ENCODE measurements around the gene AMBP. TPM values are rescaled to one million over a fixed set of nuclear protein-coding genes. Genes with fewer than 3 reads are reported as not detected.

The AMBP gene
- total and polyA plus RNA-seq, 2 of the 13 experiments (the other 11 are each of a cell fraction or from before 2014, with no cell fraction given): 1,510 to 2,580 TPM

DNA sequence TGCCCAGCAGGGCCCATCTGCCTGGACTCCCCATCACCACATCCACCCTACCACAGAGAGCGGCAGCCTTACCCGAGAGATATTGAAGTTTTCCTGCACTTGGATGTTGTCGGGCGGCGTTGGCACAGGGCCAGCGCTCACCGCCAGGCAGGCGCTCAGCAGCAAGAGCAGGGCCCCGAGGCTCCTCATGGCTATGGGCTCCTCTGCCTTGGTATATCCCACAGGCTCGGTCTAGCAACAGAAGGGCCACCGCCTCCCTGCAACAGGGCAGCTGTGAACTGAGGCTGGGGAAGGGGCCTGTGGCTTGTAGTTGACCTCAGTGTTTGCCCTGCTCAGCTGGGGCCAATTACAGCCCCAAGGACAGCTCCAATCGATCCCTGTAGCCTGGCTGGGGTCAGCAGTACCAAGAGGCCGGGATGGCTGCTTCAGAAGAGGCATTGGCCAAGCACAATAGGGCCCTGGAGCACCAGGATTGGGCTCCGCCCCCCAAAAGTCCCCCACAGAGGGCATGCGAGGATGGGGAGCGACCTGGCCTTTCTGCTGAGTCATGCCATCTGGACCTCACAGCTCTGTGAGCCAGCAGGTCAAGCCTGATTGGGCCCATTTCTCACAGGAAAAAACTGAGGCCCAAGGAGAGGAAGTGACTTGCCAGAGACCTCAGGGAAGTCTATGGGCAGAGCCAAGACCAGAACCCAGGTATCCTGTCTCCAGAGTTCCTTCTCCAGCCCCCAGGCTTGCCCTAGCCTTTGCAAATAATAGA is at the start of gene AMBP (continued):
- TF ChIP-seq TOE1 (CRISPR knock-in tag; IDR thresholded peaks at IDR 0.05) (no peak), ZNF160 (CRISPR knock-in tag; IDR thresholded peaks at IDR 0.05) (peak; percentile 91), SKI (IDR thresholded peaks at IDR 0.05; ENCODE audit: partially characterized antibody) (peak; percentile 94), TSC22D2 (CRISPR knock-in tag; IDR thresholded peaks at IDR 0.05; ENCODE audit: borderline replicate concordance) (peak; percentile 86), POLR2AphosphoS5 (IDR thresholded peaks at IDR 0.05; ENCODE audit: low read depth, low read length) (peak; percentile 98), ARID2 (CRISPR knock-in tag; IDR thresholded peaks at IDR 0.05; ENCODE audit: borderline replicate concordance) (peak; percentile 98), ZNF619 (CRISPR knock-in tag; IDR thresholded peaks at IDR 0.05) (peak; percentile 86; the same call in 1 of the 2 replicates), ZNF446 (CRISPR knock-in tag; IDR thresholded peaks at IDR 0.05) (peak; percentile 48; the same call in 1 of the 2 replicates), ZNF703 (CRISPR knock-in tag; IDR thresholded peaks at IDR 0.05; ENCODE audit: borderline replicate concordance) (peak; percentile 87; the same call in 1 of the 2 replicates), ZSCAN9 (CRISPR knock-in tag; IDR thresholded peaks at IDR 0.05; ENCODE audit: borderline replicate concordance) (peak; percentile 95), FOXP1 (IDR thresholded peaks at IDR 0.05) (no peak), FOXP1 (CRISPR knock-in tag; IDR thresholded peaks at IDR 0.05) (peak; percentile 86), HMG20A (CRISPR knock-in tag; IDR thresholded peaks at IDR 0.05; ENCODE audit: borderline replicate concordance) (peak; percentile 81), HHEX (CRISPR knock-in tag; IDR thresholded peaks at IDR 0.05) (peak; percentile 88)
- TF ChIP-seq, protein P1, sequence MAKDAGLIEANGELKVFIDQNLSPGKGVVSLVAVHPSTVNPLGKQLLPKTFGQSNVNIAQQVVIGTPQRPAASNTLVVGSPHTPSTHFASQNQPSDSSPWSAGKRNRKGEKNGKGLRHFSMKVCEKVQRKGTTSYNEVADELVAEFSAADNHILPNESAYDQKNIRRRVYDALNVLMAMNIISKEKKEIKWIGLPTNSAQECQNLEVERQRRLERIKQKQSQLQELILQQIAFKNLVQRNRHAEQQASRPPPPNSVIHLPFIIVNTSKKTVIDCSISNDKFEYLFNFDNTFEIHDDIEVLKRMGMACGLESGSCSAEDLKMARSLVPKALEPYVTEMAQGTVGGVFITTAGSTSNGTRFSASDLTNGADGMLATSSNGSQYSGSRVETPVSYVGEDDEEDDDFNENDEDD (CRISPR knock-in tag; IDR thresholded peaks at IDR 0.05; ENCODE audit: borderline replicate concordance): no peak; the same call in 1 of the 2 replicates
- TF ChIP-seq, protein P2, sequence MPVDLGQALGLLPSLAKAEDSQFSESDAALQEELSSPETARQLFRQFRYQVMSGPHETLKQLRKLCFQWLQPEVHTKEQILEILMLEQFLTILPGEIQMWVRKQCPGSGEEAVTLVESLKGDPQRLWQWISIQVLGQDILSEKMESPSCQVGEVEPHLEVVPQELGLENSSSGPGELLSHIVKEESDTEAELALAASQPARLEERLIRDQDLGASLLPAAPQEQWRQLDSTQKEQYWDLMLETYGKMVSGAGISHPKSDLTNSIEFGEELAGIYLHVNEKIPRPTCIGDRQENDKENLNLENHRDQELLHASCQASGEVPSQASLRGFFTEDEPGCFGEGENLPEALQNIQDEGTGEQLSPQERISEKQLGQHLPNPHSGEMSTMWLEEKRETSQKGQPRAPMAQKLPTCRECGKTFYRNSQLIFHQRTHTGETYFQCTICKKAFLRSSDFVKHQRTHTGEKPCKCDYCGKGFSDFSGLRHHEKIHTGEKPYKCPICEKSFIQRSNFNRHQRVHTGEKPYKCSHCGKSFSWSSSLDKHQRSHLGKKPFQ (CRISPR knock-in tag; IDR thresholded peaks at IDR 0.05; ENCODE audit: insufficient replicate concordance): peak; percentile 87
- TF ChIP-seq, protein P3, sequence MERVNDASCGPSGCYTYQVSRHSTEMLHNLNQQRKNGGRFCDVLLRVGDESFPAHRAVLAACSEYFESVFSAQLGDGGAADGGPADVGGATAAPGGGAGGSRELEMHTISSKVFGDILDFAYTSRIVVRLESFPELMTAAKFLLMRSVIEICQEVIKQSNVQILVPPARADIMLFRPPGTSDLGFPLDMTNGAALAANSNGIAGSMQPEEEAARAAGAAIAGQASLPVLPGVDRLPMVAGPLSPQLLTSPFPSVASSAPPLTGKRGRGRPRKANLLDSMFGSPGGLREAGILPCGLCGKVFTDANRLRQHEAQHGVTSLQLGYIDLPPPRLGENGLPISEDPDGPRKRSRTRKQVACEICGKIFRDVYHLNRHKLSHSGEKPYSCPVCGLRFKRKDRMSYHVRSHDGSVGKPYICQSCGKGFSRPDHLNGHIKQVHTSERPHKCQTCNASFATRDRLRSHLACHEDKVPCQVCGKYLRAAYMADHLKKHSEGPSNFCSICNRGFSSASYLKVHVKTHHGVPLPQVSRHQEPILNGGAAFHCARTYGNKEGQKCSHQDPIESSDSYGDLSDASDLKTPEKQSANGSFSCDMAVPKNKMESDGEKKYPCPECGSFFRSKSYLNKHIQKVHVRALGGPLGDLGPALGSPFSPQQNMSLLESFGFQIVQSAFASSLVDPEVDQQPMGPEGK (CRISPR knock-in tag; IDR thresholded peaks at IDR 0.05): peak; percentile 94
- TF ChIP-seq, protein P4, sequence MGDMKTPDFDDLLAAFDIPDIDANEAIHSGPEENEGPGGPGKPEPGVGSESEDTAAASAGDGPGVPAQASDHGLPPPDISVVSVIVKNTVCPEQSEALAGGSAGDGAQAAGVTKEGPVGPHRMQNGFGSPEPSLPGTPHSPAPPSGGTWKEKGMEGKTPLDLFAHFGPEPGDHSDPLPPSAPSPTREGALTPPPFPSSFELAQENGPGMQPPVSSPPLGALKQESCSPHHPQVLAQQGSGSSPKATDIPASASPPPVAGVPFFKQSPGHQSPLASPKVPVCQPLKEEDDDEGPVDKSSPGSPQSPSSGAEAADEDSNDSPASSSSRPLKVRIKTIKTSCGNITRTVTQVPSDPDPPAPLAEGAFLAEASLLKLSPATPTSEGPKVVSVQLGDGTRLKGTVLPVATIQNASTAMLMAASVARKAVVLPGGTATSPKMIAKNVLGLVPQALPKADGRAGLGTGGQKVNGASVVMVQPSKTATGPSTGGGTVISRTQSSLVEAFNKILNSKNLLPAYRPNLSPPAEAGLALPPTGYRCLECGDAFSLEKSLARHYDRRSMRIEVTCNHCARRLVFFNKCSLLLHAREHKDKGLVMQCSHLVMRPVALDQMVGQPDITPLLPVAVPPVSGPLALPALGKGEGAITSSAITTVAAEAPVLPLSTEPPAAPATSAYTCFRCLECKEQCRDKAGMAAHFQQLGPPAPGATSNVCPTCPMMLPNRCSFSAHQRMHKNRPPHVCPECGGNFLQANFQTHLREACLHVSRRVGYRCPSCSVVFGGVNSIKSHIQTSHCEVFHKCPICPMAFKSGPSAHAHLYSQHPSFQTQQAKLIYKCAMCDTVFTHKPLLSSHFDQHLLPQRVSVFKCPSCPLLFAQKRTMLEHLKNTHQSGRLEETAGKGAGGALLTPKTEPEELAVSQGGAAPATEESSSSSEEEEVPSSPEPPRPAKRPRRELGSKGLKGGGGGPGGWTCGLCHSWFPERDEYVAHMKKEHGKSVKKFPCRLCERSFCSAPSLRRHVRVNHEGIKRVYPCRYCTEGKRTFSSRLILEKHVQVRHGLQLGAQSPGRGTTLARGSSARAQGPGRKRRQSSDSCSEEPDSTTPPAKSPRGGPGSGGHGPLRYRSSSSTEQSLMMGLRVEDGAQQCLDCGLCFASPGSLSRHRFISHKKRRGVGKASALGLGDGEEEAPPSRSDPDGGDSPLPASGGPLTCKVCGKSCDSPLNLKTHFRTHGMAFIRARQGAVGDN (CRISPR knock-in tag; IDR thresholded peaks at IDR 0.05): peak; percentile 98
- TF ChIP-seq, protein P5, sequence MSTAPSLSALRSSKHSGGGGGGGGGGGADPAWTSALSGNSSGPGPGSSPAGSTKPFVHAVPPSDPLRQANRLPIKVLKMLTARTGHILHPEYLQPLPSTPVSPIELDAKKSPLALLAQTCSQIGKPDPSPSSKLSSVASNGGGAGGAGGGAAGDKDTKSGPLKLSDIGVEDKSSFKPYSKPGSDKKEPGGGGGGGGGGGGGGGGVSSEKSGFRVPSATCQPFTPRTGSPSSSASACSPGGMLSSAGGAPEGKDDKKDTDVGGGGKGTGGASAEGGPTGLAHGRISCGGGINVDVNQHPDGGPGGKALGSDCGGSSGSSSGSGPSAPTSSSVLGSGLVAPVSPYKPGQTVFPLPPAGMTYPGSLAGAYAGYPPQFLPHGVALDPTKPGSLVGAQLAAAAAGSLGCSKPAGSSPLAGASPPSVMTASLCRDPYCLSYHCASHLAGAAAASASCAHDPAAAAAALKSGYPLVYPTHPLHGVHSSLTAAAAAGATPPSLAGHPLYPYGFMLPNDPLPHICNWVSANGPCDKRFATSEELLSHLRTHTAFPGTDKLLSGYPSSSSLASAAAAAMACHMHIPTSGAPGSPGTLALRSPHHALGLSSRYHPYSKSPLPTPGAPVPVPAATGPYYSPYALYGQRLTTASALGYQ (CRISPR knock-in tag; IDR thresholded peaks at IDR 0.05): peak; percentile 91
